Subcutaneous adipose tissue (tissue), 4 donors: ENCODE data around the gene ECEL1. TPM values are rescaled to one million over a fixed set of nuclear protein-coding genes. Genes with fewer than 3 reads are reported as not detected.

Experiments
- total RNA-seq, 4 donors: library from RNA; depleted of rRNA; stranded (reverse); fragments of >200 nt; gene quantifications; one replicate each; pipeline ENCODE4 v1.1.0, GENCODE V29; 2016
- TF ChIP-seq, protein P1 (sequence below): fragments of 450-650 bp; IDR thresholded peaks from one replicate; pipeline ENCODE4 v1.5.1; 2016; ENCODE audit warnings: low read depth, mild to moderate bottlenecking, control low read depth, antibody characterized with exemption, moderate library complexity

Gene ECEL1
- total RNA-seq, 4 donors from 2014 or later: not detected

- TF ChIP-seq, protein P1, sequence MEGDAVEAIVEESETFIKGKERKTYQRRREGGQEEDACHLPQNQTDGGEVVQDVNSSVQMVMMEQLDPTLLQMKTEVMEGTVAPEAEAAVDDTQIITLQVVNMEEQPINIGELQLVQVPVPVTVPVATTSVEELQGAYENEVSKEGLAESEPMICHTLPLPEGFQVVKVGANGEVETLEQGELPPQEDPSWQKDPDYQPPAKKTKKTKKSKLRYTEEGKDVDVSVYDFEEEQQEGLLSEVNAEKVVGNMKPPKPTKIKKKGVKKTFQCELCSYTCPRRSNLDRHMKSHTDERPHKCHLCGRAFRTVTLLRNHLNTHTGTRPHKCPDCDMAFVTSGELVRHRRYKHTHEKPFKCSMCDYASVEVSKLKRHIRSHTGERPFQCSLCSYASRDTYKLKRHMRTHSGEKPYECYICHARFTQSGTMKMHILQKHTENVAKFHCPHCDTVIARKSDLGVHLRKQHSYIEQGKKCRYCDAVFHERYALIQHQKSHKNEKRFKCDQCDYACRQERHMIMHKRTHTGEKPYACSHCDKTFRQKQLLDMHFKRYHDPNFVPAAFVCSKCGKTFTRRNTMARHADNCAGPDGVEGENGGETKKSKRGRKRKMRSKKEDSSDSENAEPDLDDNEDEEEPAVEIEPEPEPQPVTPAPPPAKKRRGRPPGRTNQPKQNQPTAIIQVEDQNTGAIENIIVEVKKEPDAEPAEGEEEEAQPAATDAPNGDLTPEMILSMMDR: no peak
These were observed 43.1 kb upstream of the ECEL1 start for GRCh38 chr2:232530626-232531260.

DNA sequence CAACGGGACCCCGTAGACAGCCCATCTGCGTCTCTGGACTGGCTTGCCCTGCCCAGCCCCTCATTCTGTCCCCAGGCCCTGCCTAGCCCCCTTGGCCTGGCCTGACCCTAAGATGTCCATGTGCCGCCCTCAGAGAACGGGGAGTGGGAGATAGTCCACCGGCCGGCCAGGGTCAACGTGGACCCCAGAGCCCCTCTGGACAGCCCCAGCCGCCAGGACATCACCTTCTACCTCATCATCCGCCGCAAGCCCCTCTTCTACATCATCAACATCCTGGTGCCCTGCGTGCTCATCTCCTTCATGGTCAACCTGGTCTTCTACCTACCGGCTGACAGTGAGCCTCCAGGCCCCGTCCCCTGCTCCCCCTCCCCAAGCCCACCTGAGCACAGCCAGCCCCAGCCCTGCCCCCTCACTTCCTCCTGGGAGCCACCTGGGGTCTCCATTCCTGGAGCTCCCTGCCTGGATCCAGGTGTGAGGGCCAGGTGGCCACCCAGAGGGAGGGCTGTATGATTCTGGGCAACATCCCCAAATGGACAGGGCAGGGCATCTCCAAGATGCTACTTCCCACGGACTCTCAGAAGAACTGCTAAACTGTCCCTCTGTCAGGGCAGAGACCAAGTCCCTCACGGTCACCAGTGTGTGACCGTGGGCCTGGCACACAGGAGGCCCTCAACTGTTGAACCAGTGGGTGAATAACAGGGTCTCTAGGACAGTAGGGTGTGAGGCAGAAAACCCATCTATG, 42.3 kb upstream of the ECEL1 start:
- TF ChIP-seq, protein P1: no peak

DNA sequence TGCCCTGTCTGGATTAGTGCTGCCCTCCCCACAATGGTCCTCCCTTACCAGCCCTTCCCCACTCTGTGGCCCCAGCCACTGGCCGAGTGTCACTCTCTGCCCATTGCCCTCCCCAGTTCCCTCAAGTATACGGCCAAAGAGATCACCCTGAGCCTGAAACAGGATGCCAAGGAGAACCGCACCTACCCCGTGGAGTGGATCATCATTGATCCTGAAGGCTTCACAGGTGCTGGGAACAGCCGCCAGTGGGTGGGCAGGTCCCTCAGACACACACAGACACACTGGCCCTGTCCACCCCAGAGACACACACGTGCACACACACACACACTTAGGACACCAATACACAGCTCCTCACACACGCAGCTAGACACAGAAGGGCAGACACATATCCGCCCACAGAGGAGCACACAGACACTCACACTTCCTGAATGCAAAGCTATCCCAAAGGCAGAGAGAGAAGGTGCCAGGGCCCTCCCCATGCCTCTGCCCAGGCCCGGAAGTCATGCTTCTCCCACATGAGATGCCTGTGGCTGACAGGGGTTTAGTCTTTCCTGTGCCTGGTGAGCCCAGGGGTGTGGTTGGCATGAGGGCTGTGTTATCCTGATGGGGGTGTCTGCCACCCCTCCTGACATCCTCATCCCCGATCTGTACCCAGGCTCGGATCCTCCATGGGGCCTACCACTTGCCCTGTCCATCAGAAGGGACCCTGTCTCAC, 41.3 kb upstream of the ECEL1 start:
- TF ChIP-seq, protein P1: no peak

GRCh38 chr2:232527905-232528470, 40.4 kb upstream of the ECEL1 start:
- TF ChIP-seq, protein P1: no peak

GRCh38 chr2:232526372-232526941, 38.8 kb upstream of the ECEL1 start:
- TF ChIP-seq, protein P1: no peak

DNA sequence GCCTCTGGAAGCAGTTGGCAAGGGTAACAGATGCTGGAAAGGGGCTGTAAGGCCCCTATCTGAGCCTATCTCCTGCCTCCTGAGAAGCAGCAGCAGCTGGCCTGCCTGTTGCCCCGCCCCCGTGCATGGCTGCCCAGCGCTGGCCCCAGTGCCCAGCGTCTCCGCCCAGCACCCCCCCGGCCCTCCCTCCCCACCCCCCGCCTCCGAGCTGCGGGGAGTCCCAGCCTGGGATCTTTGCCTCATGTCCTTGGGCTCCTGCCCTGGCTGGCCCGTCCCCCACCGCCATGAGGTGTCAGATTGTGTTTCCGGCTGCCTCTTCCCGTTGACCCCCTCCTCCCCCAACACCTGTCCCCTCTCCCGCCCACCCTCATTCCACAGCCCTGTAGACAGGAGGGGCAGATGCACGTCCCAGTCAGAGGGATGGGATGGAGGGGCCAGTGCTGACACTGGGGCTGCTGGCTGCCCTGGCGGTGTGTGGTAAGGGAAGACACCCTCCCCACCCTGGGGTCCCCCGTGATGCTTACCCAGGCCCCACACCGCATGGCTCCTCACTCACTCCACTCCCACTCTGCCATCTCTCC, 38.2 kb upstream of the ECEL1 start, which contains the start of gene CHRND:
CHRND (plus strand) TSS at position 370 of the 581 bp plus-strand sequence; CDS start at position 426, 56 bp downstream.
- TF ChIP-seq, protein P1: no peak
